Stimulated activated CD8-positive, alpha-beta memory T cell treated with anti-CD3 and anti-CD28 coated beads, Interleukin-2, amount 100 ng/mL, for 48 hours (primary cell): Measurements from ENCODE around the gene NSF.
A peak's percentile ranks its signal among the peaks of the same experiment; 100 is the strongest.
"Not testable (repeated sequence)": the region's sequence is repeated elsewhere in the genome, so short reads cannot be mapped to it uniquely, and the experiment has no call there.

ENCODE experiments used
- DNase-seq, 2 donors: peaks; one replicate each; pipeline ENCODE4 v3.0.0-alpha.2; 2020; ENCODE audit warnings: low read depth in 2 of 2

Gene NSF

GRCh38 chr17:46773676-46774075, 183.2 kb downstream of the NSF start:
- no peak for DNase-seq

GRCh38 chr17:46774108-46774737, 183.8 kb downstream of the NSF start:
- no peak for DNase-seq

- no peak for DNase-seq
Observed at GRCh38 chr17:46776298-46777005, 186.0 kb downstream of the NSF start.

GRCh38 chr17:46777943-46778915, 187.8 kb downstream of the NSF start:
- no peak for DNase-seq

- DNase-seq, result no peak
Observed at GRCh38 chr17:46780003-46780373, 189.5 kb downstream of the NSF start.

GRCh38 chr17:46782250-46782953, 191.9 kb downstream of the NSF start:
- DNase-seq, result peak in 1 of 2 donors; percentile 5

- DNase-seq, result no peak
Observed at GRCh38 chr17:46783031-46783593, 192.6 kb downstream of the NSF start.

GRCh38 chr17:46785696-46786095, 195.2 kb downstream of the NSF start:
- DNase-seq, result no peak

GRCh38 chr17:46787478-46787877, 197.0 kb downstream of the NSF start:
- no peak for DNase-seq

- DNase-seq, result no peak
Observed at GRCh38 chr17:46788300-46788699, 197.8 kb downstream of the NSF start.

- DNase-seq, result no peak
Observed at GRCh38 chr17:46788796-46789195, 198.3 kb downstream of the NSF start.

- DNase-seq, result no peak
Observed at GRCh38 chr17:46789610-46790009, 199.1 kb downstream of the NSF start.

- DNase-seq, result no peak
Observed at GRCh38 chr17:46790216-46790615, 199.7 kb downstream of the NSF start.

GRCh38 chr17:46791531-46791930, 201.1 kb downstream of the NSF start:
- no peak for DNase-seq

- no peak for DNase-seq
Observed at GRCh38 chr17:46792071-46792470, 201.6 kb downstream of the NSF start.

- DNase-seq, result not testable (repeated sequence)
Observed at GRCh38 chr17:46793023-46793422, 202.6 kb downstream of the NSF start.

GRCh38 chr17:46793541-46793940, 203.1 kb downstream of the NSF start:
- DNase-seq, result no peak

- no peak for DNase-seq
Observed at GRCh38 chr17:46794318-46794717, 203.8 kb downstream of the NSF start.

- DNase-seq, result no peak
Observed at GRCh38 chr17:46795379-46795952, 205.0 kb downstream of the NSF start.

GRCh38 chr17:46796084-46796483, 205.6 kb downstream of the NSF start:
- DNase-seq, result no peak

GRCh38 chr17:46796524-46796923, 206.1 kb downstream of the NSF start:
- DNase-seq, result no peak
